Type B pancreatic cell (in vitro differentiated cells): Measurements from ENCODE around the gene GSTCD. TPM values are rescaled to one million over a fixed set of nuclear protein-coding genes. Genes with fewer than 3 reads are reported as not detected.
"Not testable (repeated sequence)": the region's sequence is repeated elsewhere in the genome, so short reads cannot be mapped to it uniquely, and the experiment has no call there.

ENCODE experiments used
- DNase-seq: peaks from one replicate; pipeline ENCODE4 v3.0.0; 2021; ENCODE audit warnings: mixed read lengths; ENCODE audit not compliant: unreplicated experiment; ENCODE audit errors: extremely low spot score
- H3K27ac Mint-ChIP-seq: 2 replicates; pipeline ENCODE4 v1.8.0; 2021; ENCODE audit warnings: mild to moderate bottlenecking, mixed read lengths
- H3K27me3 Mint-ChIP-seq: 2 replicates; pipeline ENCODE4 v1.8.0; 2021; ENCODE audit warnings: mixed read lengths
- H3K36me3 Mint-ChIP-seq: 2 replicates; pipeline ENCODE4 v1.8.0; 2021; ENCODE audit warnings: mixed read lengths
- H3K4me1 Mint-ChIP-seq: one replicate; pipeline ENCODE4 v1.8.0; 2021; ENCODE audit warnings: mixed read lengths; ENCODE audit not compliant: unreplicated experiment
- H3K4me3 Mint-ChIP-seq: 2 replicates; pipeline ENCODE4 v1.8.0; 2021; ENCODE audit warnings: mild to moderate bottlenecking, mixed read lengths
- H3K9me3 Mint-ChIP-seq: 2 replicates; pipeline ENCODE4 v1.8.0; 2021; ENCODE audit warnings: mixed read lengths
- total RNA-seq: library from RNA; stranded (reverse); gene quantifications from 2 replicates; pipeline ENCODE4 v1.2.1, GENCODE V29; 2021; ENCODE audit warnings: low replicate concordance
- TF ChIP-seq, protein P1 (sequence below): fragments of 200-600 bp; sonication (generic); conservative IDR thresholded peaks from 2 replicates; pipeline ENCODE4 v1.5.0; 2021; ENCODE audit warnings: antibody characterized with exemption, mild to moderate bottlenecking

GSTCD gene
- total RNA-seq, 1 donor from 2014 or later = 23.3 TPM

DNA sequence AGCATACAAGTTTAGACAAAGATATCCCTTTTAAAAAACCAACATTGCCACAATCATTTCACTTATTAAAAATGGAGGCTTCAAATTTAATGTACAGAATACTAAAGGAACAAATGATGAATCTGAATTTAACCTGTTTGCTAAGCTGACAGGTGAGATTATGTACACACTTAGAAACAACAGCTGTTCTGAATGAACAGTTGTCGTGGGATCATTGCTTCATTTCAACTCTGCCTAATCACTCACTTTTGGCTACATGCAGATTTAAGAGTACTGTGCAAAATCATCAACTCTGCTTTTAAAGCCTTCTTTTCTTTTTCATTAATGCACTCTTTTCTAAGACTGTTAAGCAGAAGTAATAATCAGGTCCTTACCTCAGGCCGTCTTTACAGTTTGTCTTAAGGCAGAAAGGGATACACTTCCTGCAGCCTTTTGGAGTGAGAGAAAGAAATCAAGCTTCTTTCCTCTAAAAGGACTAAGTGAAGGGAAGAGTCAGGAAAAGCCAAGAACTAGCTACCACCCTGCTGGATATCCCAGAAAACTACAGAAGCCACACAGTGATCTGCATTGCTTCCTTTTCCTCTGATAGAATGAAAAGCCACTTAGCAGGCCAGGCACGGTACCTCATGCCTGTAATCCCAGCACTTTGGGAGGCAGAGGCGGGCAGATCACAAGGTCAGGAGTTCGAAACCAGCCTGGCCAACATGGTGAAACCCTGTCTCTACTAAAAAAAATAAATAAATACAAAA lies 132.0 kb downstream of the GSTCD start:
- Mint-ChIP-seq H3K9me3 (peaks cover 4% of the 10 kb centered on the region), H3K36me3 (peaks cover 32% of the 10 kb centered on the region), H3K27me3 (no peaks in the 10 kb centered on the region), H3K4me1 (peaks cover 9% of the 10 kb centered on the region), H3K27ac (no peak overlapping the region), H3K4me3 (no peak overlapping the region)
- TF ChIP-seq, protein P1, sequence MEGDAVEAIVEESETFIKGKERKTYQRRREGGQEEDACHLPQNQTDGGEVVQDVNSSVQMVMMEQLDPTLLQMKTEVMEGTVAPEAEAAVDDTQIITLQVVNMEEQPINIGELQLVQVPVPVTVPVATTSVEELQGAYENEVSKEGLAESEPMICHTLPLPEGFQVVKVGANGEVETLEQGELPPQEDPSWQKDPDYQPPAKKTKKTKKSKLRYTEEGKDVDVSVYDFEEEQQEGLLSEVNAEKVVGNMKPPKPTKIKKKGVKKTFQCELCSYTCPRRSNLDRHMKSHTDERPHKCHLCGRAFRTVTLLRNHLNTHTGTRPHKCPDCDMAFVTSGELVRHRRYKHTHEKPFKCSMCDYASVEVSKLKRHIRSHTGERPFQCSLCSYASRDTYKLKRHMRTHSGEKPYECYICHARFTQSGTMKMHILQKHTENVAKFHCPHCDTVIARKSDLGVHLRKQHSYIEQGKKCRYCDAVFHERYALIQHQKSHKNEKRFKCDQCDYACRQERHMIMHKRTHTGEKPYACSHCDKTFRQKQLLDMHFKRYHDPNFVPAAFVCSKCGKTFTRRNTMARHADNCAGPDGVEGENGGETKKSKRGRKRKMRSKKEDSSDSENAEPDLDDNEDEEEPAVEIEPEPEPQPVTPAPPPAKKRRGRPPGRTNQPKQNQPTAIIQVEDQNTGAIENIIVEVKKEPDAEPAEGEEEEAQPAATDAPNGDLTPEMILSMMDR = no peak
- DNase-seq = no peak

DNA sequence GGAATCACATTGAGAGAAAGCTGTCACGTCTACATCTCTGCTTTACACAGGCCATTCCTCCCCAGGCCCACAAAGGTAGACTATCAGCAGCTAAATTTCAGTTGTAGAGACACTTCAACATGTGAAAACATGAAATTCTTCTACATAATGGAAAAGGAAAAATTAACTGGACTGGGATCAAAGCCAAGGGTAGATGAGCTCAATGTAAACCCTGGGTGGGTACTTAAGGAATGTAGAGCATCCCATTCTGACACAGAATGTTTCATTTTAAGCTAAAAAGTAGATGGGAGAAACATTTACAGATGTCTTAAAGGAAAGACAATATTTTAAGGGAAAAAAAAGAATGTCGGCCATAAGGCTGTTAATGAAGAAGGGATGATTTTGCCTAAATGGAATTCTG lies 135.4 kb downstream of the GSTCD start:
- TF ChIP-seq, protein P1 = no peak
- no peak overlapping the region for H3K27ac Mint-ChIP-seq
- H3K36me3 Mint-ChIP-seq = peaks cover 15% of the 10 kb centered on the region
- no peak overlapping the region for H3K4me3 Mint-ChIP-seq
- peaks cover 9% of the 10 kb centered on the region for H3K4me1 Mint-ChIP-seq
- no peak for DNase-seq
- no peaks in the 10 kb centered on the region for H3K9me3 Mint-ChIP-seq
- no peaks in the 10 kb centered on the region for H3K27me3 Mint-ChIP-seq

DNA sequence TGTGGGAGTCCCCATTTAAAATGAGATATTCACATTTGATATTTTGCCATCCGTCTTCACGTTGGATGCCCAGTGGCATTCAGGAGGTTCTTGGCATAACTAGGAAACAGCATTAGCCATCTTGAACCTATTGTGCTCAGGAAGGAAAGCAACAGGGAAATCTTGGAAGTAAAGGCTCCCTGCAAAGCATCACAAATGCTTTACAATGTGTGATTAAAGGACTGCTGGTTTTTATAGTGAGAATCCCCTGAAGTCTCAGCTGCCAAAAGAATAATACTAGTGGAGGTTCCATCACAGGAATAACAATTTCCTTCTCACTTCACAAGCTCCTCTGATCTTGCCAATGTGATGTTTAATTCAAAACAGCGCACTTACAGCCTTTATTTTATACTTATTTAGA lies 137.0 kb downstream of the GSTCD start:
- Mint-ChIP-seq H3K27me3 (no peaks in the 10 kb centered on the region), H3K9me3 (no peaks in the 10 kb centered on the region), H3K36me3 (peaks cover 19% of the 10 kb centered on the region), H3K27ac (no peak overlapping the region), H3K4me1 (peaks cover 9% of the 10 kb centered on the region), H3K4me3 (no peak overlapping the region)
- no peak for DNase-seq
- TF ChIP-seq, protein P1 = no peak

DNA sequence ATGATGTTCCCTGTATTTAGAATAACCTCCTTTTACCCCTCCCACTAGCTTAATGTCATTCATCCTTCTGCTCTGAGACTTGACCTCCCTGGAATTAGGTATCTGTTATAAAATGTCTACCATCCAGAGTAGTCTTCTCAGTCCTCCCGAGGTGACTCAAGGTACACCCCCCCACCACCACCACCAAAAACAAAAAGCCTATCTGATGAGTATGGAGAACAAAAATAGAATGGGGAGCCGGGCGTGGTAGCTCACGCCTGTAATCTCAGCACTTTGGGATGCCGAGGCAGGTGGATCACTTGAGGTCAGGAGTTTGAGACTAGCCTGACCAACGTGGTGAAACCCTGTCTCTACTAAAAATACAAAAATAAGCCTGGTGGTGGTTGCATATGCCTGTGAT lies 139.8 kb downstream of the GSTCD start:
- not testable (repeated sequence) for H3K27ac Mint-ChIP-seq, H3K27me3 Mint-ChIP-seq, H3K4me3 Mint-ChIP-seq, H3K9me3 Mint-ChIP-seq, DNase-seq, H3K4me1 Mint-ChIP-seq
- H3K36me3 Mint-ChIP-seq = peaks cover 17% of the 10 kb centered on the region

DNA sequence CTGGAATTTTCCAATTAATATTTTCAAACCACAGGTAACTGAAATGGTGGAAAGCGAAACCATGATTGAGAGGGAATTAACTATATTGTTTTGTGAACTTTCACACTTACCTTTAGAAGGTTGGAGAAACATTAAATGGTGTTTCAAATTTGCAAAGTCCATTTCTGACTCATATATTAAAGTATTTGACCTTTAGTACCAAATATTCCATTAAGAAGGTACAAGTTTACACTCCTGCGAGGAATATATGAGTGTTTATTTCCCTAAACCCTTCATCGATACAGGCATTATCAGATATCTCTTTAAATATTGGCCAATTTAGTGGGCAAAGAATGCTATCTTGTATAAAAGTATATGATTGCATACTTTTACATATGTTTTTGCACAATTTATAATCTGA lies 142.6 kb downstream of the GSTCD start:
- no peak overlapping the region for H3K27ac Mint-ChIP-seq
- no peaks in the 10 kb centered on the region for H3K27me3 Mint-ChIP-seq
- TF ChIP-seq, protein P1 = no peak
- peaks cover 18% of the 10 kb centered on the region for H3K36me3 Mint-ChIP-seq
- peaks cover 15% of the 10 kb centered on the region for H3K9me3 Mint-ChIP-seq
- H3K4me1 Mint-ChIP-seq = no peaks in the 10 kb centered on the region
- no peak for DNase-seq
- no peak overlapping the region for H3K4me3 Mint-ChIP-seq

DNA sequence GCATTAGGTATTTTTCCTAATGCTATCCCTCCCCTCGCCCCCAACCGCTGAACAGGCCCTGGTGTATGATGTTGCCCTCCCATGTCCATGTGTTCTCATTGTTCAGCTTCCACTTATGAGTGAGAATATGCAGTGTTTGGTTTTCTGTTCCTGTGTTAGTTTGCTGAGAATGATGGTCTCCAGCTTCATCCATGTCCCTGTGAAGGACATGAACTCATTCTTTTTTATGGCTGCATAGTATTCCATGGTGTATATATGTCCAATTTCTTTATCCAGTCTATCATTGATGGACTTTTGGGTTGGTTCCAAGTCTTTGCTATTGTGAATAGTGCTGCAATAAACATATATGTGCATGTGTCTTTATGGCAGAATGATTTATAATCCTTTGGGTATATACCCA lies 143.6 kb downstream of the GSTCD start:
- H3K27me3 Mint-ChIP-seq, H3K4me1 Mint-ChIP-seq, H3K4me3 Mint-ChIP-seq, H3K27ac Mint-ChIP-seq, DNase-seq: not testable (repeated sequence)
- peaks cover 19% of the 10 kb centered on the region for H3K9me3 Mint-ChIP-seq
- peaks cover 23% of the 10 kb centered on the region for H3K36me3 Mint-ChIP-seq
